HG02759 (cell line): ENCODE results near the gene CACFD1.

Experiments used
- ATAC-seq: cut with Tn5 transposase; IDR thresholded peaks from one replicate; pipeline ENCODE4 v1.9.1; 2021; ENCODE audit warnings: mild to moderate bottlenecking, moderate library complexity; ENCODE audit not compliant: unreplicated experiment

Gene CACFD1

GRCh38 chr9:133463864-133464615 lies 4.3 kb downstream of the CACFD1 start:
- no peak for ATAC-seq

GRCh38 chr9:133464638-133465037 lies 4.9 kb downstream of the CACFD1 start:
- ATAC-seq, result no peak

GRCh38 chr9:133465984-133466383 lies 6.2 kb downstream of the CACFD1 start:
- ATAC-seq, result no peak

- ATAC-seq, result no peak
Observed at GRCh38 chr9:133467101-133467500, 7.3 kb downstream of the CACFD1 start.

GRCh38 chr9:133468374-133468773 lies 8.6 kb downstream of the CACFD1 start:
- ATAC-seq, result no peak

GRCh38 chr9:133468777-133469421 lies 9.1 kb downstream of the CACFD1 start:
- no peak for ATAC-seq

- ATAC-seq, result no peak
Observed at GRCh38 chr9:133470427-133470924, 10.7 kb downstream of the CACFD1 start.

- ATAC-seq, result no peak
Observed at GRCh38 chr9:133470988-133471387, 11.2 kb downstream of the CACFD1 start.

- ATAC-seq, result no peak
Observed at GRCh38 chr9:133471551-133472276, 11.9 kb downstream of the CACFD1 start.

GRCh38 chr9:133472277-133472645 lies 12.5 kb downstream of the CACFD1 start:
- no peak for ATAC-seq

- no peak for ATAC-seq
Observed at GRCh38 chr9:133472753-133473378, 13.1 kb downstream of the CACFD1 start.

GRCh38 chr9:133473743-133474142 lies 14.0 kb downstream of the CACFD1 start:
- ATAC-seq, result no peak

GRCh38 chr9:133474215-133474614 lies 14.4 kb downstream of the CACFD1 start:
- no peak for ATAC-seq

GRCh38 chr9:133474853-133475252 lies 15.1 kb downstream of the CACFD1 start:
- no peak for ATAC-seq

- no peak for ATAC-seq
Observed at GRCh38 chr9:133475292-133476012, 15.7 kb downstream of the CACFD1 start.

GRCh38 chr9:133476036-133476931 lies 16.5 kb downstream of the CACFD1 start:
- ATAC-seq, result no peak

- no peak for ATAC-seq
Observed at GRCh38 chr9:133476941-133477340, 17.2 kb downstream of the CACFD1 start.

GRCh38 chr9:133477461-133477860 lies 17.7 kb downstream of the CACFD1 start:
- no peak for ATAC-seq

GRCh38 chr9:133477992-133478850 lies 18.4 kb downstream of the CACFD1 start:
- peak; percentile 44 for ATAC-seq
